ENCODE measurements around the gene TSACC. TPM values are rescaled to one million over a fixed set of nuclear protein-coding genes. Genes with fewer than 3 reads are reported as not detected.

Gene TSACC
- total RNA-seq, 1 experiment from 2014 or later: not detected

GRCh38 chr1:156356262-156356874, 18.0 kb downstream of the TSACC start:
- Histone ChIP-seq H2AFZ (ENCODE audit: low read length) (no peak overlapping the region), H3K27me3 (ENCODE audit: low read length) (no peaks in the 10 kb centered on the region), H3K27ac (ENCODE audit: low read length) (no peak overlapping the region), H3K79me2 (ENCODE audit: low read length) (no peaks in the 10 kb centered on the region), H4K20me1 (ENCODE audit: insufficient read depth, low read depth, low read length) (no peaks in the 10 kb centered on the region), H3K9ac (ENCODE audit: low read length) (no peak overlapping the region), H3K9me3 (ENCODE audit: low read length) (no peaks in the 10 kb centered on the region), H3K9me2 (replicated peaks; ENCODE audit: insufficient read depth, low read length) (no peaks in the 10 kb centered on the region), H3K4me2 (ENCODE audit: low read depth, low read length, poor library complexity, severe bottlenecking) (peak overlapping the region; percentile 34), H3K4me1 (ENCODE audit: low read length) (peaks cover 14% of the 10 kb centered on the region), H3K4me3 (ENCODE audit: low read length) (no peak overlapping the region), H3K36me3 (ENCODE audit: insufficient read depth, low read length) (no peaks in the 10 kb centered on the region)
- DNase-seq: peak; percentile 61

DNA sequence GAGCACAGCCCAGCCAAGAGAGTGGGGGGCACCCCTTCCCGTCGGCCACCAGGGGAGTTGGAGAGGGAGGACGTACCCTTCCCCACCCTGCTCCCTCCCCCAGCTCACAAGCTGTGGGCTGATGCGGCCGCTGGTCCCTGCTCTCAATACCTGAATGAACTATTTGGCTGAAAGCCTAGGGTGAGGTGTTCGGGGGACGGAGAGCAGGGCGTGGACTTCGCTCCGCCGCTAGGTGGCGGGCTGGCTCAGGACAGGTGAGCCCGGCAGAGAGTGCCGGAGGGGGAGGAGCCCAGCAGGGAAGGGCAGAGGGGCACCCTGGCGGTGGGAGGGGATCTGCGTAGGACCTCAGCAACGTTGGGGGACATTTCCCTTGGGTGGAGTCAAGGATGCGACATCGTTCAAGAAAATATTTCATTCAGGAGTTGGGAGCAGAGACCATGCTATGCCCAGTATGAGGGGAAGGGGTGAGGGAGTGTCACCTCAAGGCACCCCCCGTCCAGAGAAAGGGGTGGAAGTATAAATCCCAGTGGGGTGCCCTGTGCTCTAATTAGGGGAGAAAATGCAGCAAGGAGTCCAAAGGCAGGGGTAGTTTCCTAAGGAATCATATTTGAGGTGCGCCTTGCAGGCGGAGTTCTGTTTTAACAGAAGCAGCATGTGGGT, 18.7 kb downstream of the TSACC start:
- Histone ChIP-seq H3K4me3 (ENCODE audit: low read length) (no peak overlapping the region), H3K79me2 (ENCODE audit: low read length) (no peaks in the 10 kb centered on the region), H3K27me3 (ENCODE audit: low read length) (no peaks in the 10 kb centered on the region), H2AFZ (ENCODE audit: low read length) (no peak overlapping the region), H3K4me2 (ENCODE audit: low read depth, low read length, poor library complexity, severe bottlenecking) (peak overlapping the region; percentile 34), H3K9ac (ENCODE audit: low read length) (no peak overlapping the region; the same call in 1 of the 2 replicates), H4K20me1 (ENCODE audit: insufficient read depth, low read depth, low read length) (no peaks in the 10 kb centered on the region), H3K9me3 (ENCODE audit: low read length) (no peaks in the 10 kb centered on the region), H3K4me1 (ENCODE audit: low read length) (peaks cover 14% of the 10 kb centered on the region), H3K36me3 (ENCODE audit: insufficient read depth, low read length) (no peaks in the 10 kb centered on the region), H3K27ac (ENCODE audit: low read length) (no peak overlapping the region), H3K9me2 (replicated peaks; ENCODE audit: insufficient read depth, low read length) (no peaks in the 10 kb centered on the region)
- peak; percentile 91 for DNase-seq

DNA sequence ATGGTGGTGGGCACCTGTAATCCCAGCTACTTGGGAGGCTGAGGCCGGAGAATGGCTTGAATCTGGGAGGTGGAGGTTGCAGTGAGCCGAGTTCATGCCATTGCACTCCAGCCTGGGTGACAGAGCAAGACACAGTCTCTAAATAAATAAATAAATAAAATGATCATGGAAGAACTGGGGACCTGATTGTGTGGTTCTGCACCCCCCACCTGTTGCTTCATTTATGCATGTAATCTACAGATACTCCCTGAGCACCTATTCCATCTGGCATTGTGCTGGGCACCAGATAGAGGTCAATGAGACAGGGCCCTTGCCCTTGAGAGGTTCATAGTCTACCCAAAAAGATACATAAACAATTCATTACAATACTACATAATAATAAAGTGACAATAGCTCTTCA, 19.7 kb downstream of the TSACC start:
- Histone ChIP-seq H3K9ac (ENCODE audit: low read length) (no peak overlapping the region), H3K79me2 (ENCODE audit: low read length) (no peaks in the 10 kb centered on the region), H3K4me1 (ENCODE audit: low read length) (peaks cover 14% of the 10 kb centered on the region), H2AFZ (ENCODE audit: low read length) (no peak overlapping the region), H3K36me3 (ENCODE audit: insufficient read depth, low read length) (no peaks in the 10 kb centered on the region), H3K9me2 (replicated peaks; ENCODE audit: insufficient read depth, low read length) (no peaks in the 10 kb centered on the region), H3K4me3 (ENCODE audit: low read length) (no peak overlapping the region), H3K27ac (ENCODE audit: low read length) (no peak overlapping the region), H3K4me2 (ENCODE audit: low read depth, low read length, poor library complexity, severe bottlenecking) (no peak overlapping the region), H3K9me3 (ENCODE audit: low read length) (no peaks in the 10 kb centered on the region), H3K27me3 (ENCODE audit: low read length) (no peaks in the 10 kb centered on the region), H4K20me1 (ENCODE audit: insufficient read depth, low read depth, low read length) (no peaks in the 10 kb centered on the region)
- no peak for DNase-seq

- no peak overlapping the region for H3K4me2 ChIP-seq (ENCODE audit: low read depth, low read length, poor library complexity, severe bottlenecking)
- H3K4me3 ChIP-seq (ENCODE audit: low read length): no peak overlapping the region
- no peaks in the 10 kb centered on the region for H3K9me2 ChIP-seq (replicated peaks; ENCODE audit: insufficient read depth, low read length)
- no peaks in the 10 kb centered on the region for H3K79me2 ChIP-seq (ENCODE audit: low read length)
- DNase-seq: no peak
- H3K36me3 ChIP-seq (ENCODE audit: insufficient read depth, low read length): no peaks in the 10 kb centered on the region
- no peaks in the 10 kb centered on the region for H4K20me1 ChIP-seq (ENCODE audit: insufficient read depth, low read depth, low read length)
- no peak overlapping the region for H3K27ac ChIP-seq (ENCODE audit: low read length)
- no peak overlapping the region for H3K9ac ChIP-seq (ENCODE audit: low read length)
- H3K27me3 ChIP-seq (ENCODE audit: low read length): no peaks in the 10 kb centered on the region
- H2AFZ ChIP-seq (ENCODE audit: low read length): no peak overlapping the region
- H3K4me1 ChIP-seq (ENCODE audit: low read length): peaks cover 14% of the 10 kb centered on the region
- no peaks in the 10 kb centered on the region for H3K9me3 ChIP-seq (ENCODE audit: low read length)
Measured at GRCh38 chr1:156358641-156359040, 20.3 kb downstream of the TSACC start.

- DNase-seq: no peak
- Histone ChIP-seq H3K4me3 (ENCODE audit: low read length) (no peak overlapping the region), H4K20me1 (ENCODE audit: insufficient read depth, low read depth, low read length) (no peaks in the 10 kb centered on the region), H2AFZ (ENCODE audit: low read length) (no peak overlapping the region), H3K27ac (ENCODE audit: low read length) (no peak overlapping the region), H3K79me2 (ENCODE audit: low read length) (no peaks in the 10 kb centered on the region), H3K9ac (ENCODE audit: low read length) (no peak overlapping the region), H3K9me2 (replicated peaks; ENCODE audit: insufficient read depth, low read length) (no peaks in the 10 kb centered on the region), H3K27me3 (ENCODE audit: low read length) (no peaks in the 10 kb centered on the region), H3K4me1 (ENCODE audit: low read length) (peaks cover 14% of the 10 kb centered on the region), H3K9me3 (ENCODE audit: low read length) (no peaks in the 10 kb centered on the region), H3K36me3 (ENCODE audit: insufficient read depth, low read length) (no peaks in the 10 kb centered on the region), H3K4me2 (ENCODE audit: low read depth, low read length, poor library complexity, severe bottlenecking) (no peak overlapping the region)
Measured at GRCh38 chr1:156359249-156359648, 20.9 kb downstream of the TSACC start.

DNA sequence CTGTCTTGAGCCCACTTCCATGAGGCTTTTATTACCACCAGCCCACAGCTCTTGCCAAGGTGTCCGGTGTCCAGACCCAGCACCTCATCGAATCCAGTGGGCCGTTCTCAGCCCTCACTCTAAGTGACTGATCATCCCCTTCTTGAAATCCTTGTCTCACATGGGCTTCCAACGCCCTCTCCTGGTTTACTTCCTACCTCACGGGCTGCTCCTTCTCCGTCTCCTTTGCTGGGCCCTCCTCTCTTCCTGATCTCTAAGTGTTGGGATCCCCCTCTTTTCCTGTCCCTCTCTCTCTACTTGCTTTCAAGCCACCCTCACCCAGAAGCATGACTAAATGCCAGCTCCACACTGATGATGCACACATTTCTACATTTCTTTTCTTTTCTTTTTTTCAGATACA, 21.6 kb downstream of the TSACC start:
- H3K9me2 ChIP-seq (replicated peaks; ENCODE audit: insufficient read depth, low read length): no peaks in the 10 kb centered on the region
- peaks cover 14% of the 10 kb centered on the region for H3K4me1 ChIP-seq (ENCODE audit: low read length)
- no peak overlapping the region for H3K4me2 ChIP-seq (ENCODE audit: low read depth, low read length, poor library complexity, severe bottlenecking)
- no peak overlapping the region for H3K9ac ChIP-seq (ENCODE audit: low read length)
- H2AFZ ChIP-seq (ENCODE audit: low read length): no peak overlapping the region
- no peak overlapping the region for H3K27ac ChIP-seq (ENCODE audit: low read length)
- H4K20me1 ChIP-seq (ENCODE audit: insufficient read depth, low read depth, low read length): no peaks in the 10 kb centered on the region
- no peaks in the 10 kb centered on the region for H3K27me3 ChIP-seq (ENCODE audit: low read length)
- H3K79me2 ChIP-seq (ENCODE audit: low read length): no peaks in the 10 kb centered on the region
- no peaks in the 10 kb centered on the region for H3K9me3 ChIP-seq (ENCODE audit: low read length)
- no peaks in the 10 kb centered on the region for H3K36me3 ChIP-seq (ENCODE audit: insufficient read depth, low read length)
- no peak overlapping the region for H3K4me3 ChIP-seq (ENCODE audit: low read length)
- no peak for DNase-seq

DNA sequence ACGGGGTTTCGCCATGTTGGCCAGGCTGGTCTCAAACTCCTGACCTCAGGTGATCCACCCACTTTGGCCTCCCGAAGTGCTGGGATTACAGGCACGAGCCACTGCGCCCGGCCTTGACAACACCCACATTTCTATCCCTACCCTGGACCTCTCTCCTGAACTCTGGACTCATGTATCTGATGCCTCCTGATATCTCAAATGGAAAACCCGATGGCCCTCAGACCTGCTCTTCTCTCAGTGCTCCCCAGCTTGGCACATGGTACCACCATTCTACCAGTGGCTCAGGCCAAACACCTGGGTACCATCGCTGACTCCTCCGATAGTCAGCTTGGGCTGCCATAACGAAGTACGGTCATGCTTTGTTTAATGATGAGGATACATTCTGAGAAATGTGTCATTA, 22.2 kb downstream of the TSACC start:
- Histone ChIP-seq H2AFZ (ENCODE audit: low read length) (no peak overlapping the region), H3K4me3 (ENCODE audit: low read length) (no peak overlapping the region)

DNA sequence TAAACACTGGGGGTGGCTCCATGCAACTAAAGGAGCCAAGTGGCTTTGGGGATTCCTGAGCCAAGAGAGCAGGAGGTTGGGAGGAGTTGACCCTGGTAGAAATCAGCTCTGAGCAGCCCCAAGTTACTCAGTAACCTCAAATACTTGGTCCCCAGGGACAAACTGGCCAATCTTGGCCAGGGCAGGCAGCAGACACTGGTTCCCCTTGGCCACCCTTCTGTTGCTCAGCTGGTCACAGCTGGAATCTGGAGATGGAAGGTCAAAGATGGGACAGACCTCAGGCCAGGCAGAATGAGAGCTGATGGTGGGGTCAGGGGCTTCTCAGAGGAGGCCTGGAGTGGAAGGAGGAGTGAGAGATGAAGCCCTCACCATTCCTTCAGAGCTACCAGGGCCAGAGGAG, 27.4 kb downstream of the TSACC start:
- H2AFZ ChIP-seq (ENCODE audit: low read length): no peak overlapping the region
- H3K9me2 ChIP-seq (replicated peaks; ENCODE audit: insufficient read depth, low read length): no peaks in the 10 kb centered on the region
- no peaks in the 10 kb centered on the region for H3K9me3 ChIP-seq (ENCODE audit: low read length)
- no peak for DNase-seq
- H3K79me2 ChIP-seq (ENCODE audit: low read length): no peaks in the 10 kb centered on the region
- H3K27me3 ChIP-seq (ENCODE audit: low read length): no peaks in the 10 kb centered on the region
- no peak overlapping the region for H3K9ac ChIP-seq (ENCODE audit: low read length)
- H3K36me3 ChIP-seq (ENCODE audit: insufficient read depth, low read length): no peaks in the 10 kb centered on the region
- no peak overlapping the region for H3K4me3 ChIP-seq (ENCODE audit: low read length)
- no peaks in the 10 kb centered on the region for H4K20me1 ChIP-seq (ENCODE audit: insufficient read depth, low read depth, low read length)
- no peak overlapping the region for H3K4me2 ChIP-seq (ENCODE audit: low read depth, low read length, poor library complexity, severe bottlenecking)
- no peak overlapping the region for H3K27ac ChIP-seq (ENCODE audit: low read length)
- no peaks in the 10 kb centered on the region for H3K4me1 ChIP-seq (ENCODE audit: low read length)

More for the DNA sequence above, 22.2 kb downstream of the TSACC start:
- Histone ChIP-seq H3K9ac (ENCODE audit: low read length) (no peak overlapping the region), H4K20me1 (ENCODE audit: insufficient read depth, low read depth, low read length) (no peaks in the 10 kb centered on the region), H3K27ac (ENCODE audit: low read length) (no peak overlapping the region), H3K9me2 (replicated peaks; ENCODE audit: insufficient read depth, low read length) (no peaks in the 10 kb centered on the region), H3K9me3 (ENCODE audit: low read length) (no peaks in the 10 kb centered on the region), H3K79me2 (ENCODE audit: low read length) (no peaks in the 10 kb centered on the region), H3K27me3 (ENCODE audit: low read length) (no peaks in the 10 kb centered on the region), H3K4me1 (ENCODE audit: low read length) (peaks cover 14% of the 10 kb centered on the region), H3K36me3 (ENCODE audit: insufficient read depth, low read length) (no peaks in the 10 kb centered on the region), H3K4me2 (ENCODE audit: low read depth, low read length, poor library complexity, severe bottlenecking) (no peak overlapping the region)
- DNase-seq: no peak
